NT2/D1 (cell line): Measurements from ENCODE around the gene FHAD1.

Experiments
- YY1 ChIP-seq: IDR thresholded peaks from 2 replicates; pipeline ENCODE4 v1.6.1; 2011; ENCODE audit not compliant: insufficient read length, insufficient read depth
- ZNF274 ChIP-seq: IDR thresholded peaks from 2 replicates; pipeline ENCODE4 v1.6.1; 2011; ENCODE audit warnings: mild to moderate bottlenecking, low read depth, low read length

DNA sequence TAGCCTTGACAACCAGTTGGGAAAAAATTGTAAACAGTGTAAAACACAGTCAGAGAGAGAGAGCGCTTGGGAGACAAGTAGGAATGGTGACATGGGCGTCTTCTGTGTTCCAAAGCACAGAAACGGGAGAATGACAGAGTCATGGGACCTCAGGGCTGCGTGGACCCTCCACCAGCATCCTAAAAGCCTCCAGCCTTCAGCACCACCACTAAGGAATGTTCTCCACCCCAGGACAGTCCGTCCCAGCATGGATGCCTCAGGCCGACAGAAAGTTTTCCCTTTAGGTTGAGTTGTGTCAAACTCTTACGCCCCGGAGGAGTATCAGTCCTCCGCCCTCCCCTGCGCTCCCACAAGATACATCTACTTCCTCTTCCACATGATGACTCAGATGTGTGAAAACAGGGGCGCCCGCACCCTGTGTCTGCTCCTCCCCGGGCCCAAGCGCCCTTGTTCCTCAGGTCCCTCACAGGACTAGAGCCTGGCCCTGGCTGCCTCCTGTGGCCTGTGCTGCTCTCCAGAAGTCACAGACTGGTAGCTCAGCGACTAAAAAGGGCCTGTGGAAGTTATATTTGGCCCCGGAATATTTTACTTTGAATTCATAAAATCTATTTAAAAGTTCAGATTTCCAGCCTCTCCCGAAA, 98.8 kb downstream of the FHAD1 start:
- TF ChIP-seq ZNF274 (no peak), YY1 (no peak)
